GDM1 (cell line): Measurements from ENCODE around the gene KLHDC2.
"Not testable (repeated sequence)": the region's sequence is repeated elsewhere in the genome, so short reads cannot be mapped to it uniquely, and the experiment has no call there.

Experiments
- DNase-seq: peaks from one replicate; lab custom pipeline; 2025; lab: John Stamatoyannopoulos, UW

The KLHDC2 gene

DNA sequence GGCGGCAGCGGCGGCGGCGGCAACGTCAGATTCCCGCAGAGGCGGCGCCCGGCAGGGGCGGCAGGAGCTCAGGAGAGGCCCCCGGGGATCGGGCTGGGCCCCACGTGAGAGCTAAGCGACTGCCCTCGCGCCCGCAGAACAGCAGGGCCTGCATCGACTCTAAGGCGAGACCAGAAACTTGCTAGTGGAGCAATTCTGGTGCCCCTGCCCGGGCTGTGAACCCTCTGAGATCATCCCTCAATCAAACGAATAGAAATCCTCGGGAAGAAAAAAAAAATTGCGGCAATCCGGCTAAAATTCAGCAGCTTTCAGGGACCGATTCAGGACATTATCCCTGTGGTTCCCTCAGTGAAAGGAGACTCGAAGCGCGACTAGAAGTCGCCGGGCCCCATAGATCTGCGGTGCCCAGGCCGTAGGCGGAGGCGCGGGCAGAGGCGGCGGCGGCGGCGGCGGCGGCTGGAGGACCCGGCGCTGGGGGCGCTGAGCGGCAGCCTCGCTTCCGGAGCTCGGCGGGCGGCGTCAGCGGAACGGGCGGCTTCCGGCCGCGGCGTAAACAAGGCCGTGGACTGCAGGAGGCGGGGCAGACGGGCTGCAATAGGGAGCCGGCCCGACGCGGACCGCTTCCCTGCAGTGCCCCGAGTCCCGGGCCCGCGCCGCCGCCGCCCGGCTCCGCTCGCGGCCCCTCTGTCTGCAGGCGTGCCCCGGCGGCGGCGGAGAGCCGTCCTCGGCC lies at the start of gene KLHDC2:
TSS of gene KLHDC2 (plus strand) at position 583 of the 730 bp plus-strand sequence. CDS start 316 bp downstream, outside the sequence.
- peak; percentile 91 for DNase-seq

- no peak for DNase-seq
Measured at GRCh38 chr14:49720744-49721143, 47.2 kb upstream of the KLHDC2 start.

GRCh38 chr14:49721733-49722435 lies 46.1 kb upstream of the KLHDC2 start:
- DNase-seq = not testable (repeated sequence)

GRCh38 chr14:49727171-49727570 lies 40.8 kb upstream of the KLHDC2 start:
- no peak for DNase-seq

DNA sequence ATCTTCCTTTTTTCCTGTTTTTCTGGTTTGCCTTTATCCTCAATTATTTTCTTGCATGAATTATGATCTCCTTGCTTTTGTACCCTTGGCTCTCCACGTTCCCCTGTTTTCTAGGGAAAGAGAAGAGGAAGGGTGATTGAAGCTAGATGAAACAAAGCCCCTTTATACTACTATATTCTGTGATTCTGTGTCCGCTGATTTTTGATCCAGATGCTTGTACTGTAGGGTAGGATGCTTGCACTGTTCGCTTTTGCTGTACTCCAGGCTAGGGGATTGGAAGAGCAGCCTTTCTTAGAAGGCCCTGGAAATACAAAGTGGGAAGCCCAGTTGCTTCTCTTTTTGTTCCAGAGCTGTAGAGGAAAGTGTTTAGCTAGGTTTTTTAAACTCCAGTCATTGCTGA lies 35.1 kb upstream of the KLHDC2 start:
- DNase-seq = no peak

- no peak for DNase-seq
Measured at GRCh38 chr14:49733836-49734235, 34.1 kb upstream of the KLHDC2 start.

DNA sequence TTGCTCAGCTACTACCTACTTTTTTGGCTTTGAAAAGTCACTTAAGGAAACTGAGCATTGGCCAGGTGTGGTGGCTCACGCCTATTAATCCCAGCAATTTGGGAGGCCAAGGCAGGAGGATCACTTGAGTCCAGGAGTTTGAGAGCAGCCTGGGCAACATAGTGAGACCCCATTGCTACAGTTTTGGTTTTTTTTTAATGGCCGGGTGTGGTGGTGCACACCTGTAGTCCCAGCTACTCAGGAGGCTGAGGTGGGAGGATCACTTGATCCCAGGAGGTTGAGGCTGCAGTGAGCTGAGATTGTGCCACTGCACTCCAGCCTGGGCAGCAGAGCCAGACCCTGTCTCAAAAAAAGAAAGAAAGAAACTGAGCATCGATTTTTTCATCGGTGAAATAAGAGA lies 32.3 kb upstream of the KLHDC2 start:
- not testable (repeated sequence) for DNase-seq

GRCh38 chr14:49745191-49745590 lies 22.8 kb upstream of the KLHDC2 start:
- DNase-seq = no peak

GRCh38 chr14:49746476-49746875 lies 21.5 kb upstream of the KLHDC2 start:
- not testable (repeated sequence) for DNase-seq

DNA sequence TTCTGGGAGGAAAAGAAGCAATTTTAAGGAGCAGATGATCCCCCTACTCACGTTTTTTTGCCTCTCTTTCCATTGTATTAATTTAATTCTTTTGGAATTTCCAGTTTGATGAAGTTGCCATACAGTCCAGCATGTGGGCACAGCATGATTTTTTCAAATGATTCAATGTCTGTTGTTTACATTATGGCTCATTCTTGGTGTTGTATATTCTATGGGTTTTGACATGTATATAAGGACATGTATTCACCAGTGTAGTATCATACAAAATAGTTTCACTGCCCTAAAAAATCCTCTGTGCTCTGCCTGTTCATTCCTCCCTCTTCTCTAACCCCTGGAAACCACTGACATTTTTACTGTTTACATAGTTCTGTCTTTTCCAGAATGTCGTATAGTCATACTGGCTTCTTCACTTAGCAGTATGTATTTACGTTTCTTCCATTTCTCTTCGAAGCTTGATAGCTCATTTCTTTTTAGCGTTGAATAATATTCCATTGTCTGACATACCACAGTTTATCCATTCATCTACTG lies 13.3 kb upstream of the KLHDC2 start:
- no peak for DNase-seq

- no peak for DNase-seq
Measured at GRCh38 chr14:49755378-49755777, 12.6 kb upstream of the KLHDC2 start.

GRCh38 chr14:49761839-49762551 lies 6.0 kb upstream of the KLHDC2 start:
- DNase-seq = no peak

DNA sequence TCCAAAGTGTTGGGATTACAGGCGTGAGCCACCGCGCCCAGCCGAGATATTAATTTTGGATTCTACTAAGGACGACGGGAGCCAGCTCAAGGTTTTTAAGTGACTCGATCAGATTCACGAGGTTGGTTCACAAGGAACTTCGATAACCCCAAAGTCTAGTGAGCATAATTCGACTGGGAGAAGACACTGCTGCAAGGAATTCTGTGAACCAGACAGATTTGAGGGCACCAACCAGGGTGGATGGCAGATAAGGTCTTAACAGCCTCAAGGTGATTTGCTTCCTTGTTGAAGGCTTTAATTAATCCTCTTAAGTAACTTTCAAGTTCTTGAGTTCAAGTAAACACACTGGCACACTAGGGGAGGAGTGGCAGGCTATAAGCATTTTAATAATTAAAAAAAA lies 1.1 kb upstream of the KLHDC2 start:
- DNase-seq = no peak

DNA sequence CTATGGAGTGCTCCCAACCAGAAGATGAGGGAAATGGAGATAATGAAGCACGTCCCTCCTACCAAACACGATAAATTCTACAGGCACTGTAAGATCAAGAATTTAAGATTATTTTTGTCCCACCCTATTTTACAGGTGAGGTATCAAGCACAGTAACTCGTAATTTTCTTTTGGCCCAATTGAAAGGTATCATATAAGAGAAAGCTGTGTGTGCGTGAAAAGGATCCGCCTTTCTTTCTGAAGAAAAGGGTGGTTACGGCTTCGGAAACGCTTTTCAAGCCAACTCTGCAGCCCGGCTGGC lies 733 bp upstream of the KLHDC2 start:
- no peak for DNase-seq

DNA sequence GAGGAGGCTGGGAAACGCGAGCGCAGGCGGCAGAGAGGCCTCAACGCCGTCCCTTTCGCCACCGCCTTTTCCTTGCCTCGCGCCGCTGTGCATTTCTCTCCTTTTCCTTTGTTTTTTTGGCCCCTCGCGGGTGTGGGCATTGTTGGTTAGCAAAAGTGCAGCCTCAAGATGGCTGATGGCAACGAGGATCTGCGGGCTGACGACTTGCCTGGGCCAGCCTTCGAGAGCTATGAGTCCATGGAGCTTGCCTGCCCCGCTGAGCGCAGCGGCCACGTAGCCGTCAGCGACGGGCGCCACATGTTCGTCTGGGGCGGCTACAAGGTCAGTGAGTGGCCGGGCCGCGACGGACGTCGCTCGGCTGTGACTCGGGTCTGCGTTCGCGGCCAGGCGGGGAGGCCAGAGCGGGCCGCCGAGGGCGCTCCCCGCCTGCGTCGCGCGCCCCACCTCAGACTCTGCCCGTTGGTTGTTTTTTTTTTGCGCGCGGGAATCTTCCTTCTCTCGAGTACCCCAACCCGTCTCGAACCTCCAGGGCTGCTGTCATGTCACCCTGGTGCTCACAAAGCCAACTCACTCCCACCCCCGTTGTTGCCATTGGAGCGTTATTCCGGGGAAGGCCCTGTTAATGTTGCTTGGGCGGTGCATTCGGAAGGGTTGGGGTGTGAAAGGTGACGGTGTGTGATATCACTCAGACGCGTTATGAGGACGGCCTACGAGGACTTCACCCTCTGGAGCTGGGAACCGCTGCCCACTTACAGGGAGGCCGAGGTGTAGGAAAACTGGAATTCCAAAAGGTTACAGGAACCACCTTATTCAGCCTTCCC lies 558 bp downstream of the KLHDC2 start:
- DNase-seq = peak; percentile 7

DNA sequence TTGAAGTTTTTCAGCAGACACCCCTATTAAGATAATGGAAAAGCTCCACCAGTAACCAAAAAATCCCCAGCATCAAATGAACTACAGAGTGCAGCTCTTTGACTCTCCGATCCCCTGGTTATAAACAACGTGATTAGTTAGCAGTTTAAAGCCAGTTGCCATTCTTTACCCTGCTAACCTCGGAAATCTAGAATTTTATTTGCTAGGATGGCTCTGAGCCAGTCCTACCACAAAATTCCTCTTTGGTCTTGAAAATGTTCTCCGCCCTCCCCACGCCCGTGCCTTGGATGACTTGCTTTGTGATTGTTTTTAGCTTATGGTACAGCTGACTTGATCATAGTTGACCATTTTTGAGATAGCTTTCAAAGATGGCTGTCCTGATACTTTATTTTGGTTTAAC lies 1.2 kb downstream of the KLHDC2 start:
- no peak for DNase-seq

DNA sequence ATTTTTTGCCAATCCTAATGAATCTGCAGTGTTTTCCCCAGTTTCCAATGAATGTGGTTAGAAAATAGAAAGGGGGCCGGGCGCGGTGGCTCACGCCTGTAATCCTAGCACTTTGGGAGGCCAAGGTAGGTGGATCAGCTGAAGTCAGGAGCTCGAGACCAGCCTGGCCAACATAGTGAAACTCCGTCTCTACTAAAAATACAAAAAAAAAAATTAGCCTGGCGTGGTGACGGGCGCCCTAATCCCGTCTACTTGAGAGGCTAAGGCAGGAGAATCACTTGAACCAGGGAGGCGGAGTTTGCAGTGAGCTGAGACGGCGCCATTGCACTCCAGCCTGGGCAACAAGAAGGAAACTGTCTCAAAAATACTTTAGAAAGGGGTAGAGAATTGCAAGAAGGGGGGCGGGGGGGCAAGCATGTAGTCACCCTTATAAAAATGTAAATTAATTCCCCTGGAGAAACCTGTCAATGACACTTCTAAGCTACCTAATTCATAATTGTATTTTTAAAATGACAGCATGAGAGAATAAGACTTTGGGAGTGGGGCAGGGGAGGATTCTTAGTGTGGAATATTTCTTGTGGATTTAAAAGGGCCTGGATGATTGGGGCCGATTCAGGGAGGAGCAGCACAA lies 1.7 kb downstream of the KLHDC2 start:
- no peak for DNase-seq

GRCh38 chr14:49770212-49770817 lies 2.4 kb downstream of the KLHDC2 start:
- no peak for DNase-seq

DNA sequence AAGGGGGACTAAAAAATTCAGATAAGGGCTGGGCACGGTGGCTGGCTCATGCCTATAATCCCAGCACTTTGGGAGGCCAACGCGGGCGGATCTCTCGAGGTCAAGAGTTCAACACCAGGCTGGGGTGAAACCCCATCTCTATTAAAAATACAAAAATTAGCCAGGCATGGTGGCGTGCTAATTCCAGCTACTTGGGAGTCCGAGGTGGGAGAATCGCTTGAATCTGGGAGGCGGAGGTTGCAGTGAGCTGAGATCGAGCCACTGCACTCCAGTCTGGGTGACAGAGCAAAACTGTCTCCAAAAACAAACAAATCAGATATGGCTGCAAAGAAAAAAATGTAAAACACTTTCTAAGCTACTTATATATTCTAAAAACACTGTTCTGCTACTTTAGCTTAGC lies 3.7 kb downstream of the KLHDC2 start:
- DNase-seq = not testable (repeated sequence)

DNA sequence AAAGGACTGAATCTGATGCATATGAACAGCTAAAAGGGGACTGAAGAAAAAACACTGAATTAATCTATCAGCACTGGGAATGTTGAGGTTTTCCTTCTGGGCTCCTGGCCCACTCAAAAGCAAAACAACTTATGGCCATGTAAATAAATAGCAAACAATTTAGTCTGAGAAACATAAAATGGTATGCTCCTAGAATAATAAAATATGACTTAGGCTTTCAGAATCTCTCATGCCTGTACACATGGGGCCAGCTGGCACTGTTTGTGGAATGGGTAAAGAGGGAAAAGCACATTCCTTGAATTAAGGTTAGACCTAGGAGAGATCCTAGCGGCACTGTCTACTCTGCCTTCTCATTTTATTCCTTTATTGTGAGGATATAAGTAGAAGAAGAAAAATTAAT lies 6.2 kb downstream of the KLHDC2 start:
- no peak for DNase-seq

DNA sequence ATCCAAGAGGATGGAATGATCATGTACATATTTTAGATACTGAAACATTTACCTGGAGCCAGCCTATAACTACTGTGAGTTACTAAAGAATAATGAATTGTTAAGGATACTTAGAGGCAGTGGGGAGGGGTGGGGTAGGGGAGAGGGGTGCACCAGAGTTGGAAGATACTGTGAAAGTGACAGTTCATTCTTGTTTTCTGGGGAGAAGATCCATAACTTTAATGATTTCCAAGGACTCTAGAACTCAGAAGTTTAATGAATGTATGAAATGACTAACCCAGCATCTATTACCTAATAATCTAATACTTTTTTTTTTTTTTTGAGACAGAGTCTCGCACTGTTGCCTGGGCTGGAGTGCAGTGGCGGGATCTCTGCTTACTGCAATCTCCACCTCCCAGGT lies 10.5 kb downstream of the KLHDC2 start:
- DNase-seq = no peak
